ENCODE results near the gene SGCA.

- no peak for TF ChIP-seq CTCF (optimal IDR thresholded peaks at IDR 0.05 in 1 of 3, IDR thresholded peaks at IDR 0.05 in 1 of 3, conservative IDR thresholded peaks at IDR 0.05 in 1 of 3; ENCODE audit: extremely low read depth in 1 of 3, insufficient read depth in 2 of 3, low read length in 3 of 3)
- TF ChIP-seq EZH2 (IDR thresholded peaks at IDR 0.05; ENCODE audit: low read length) = no peak
Observed at GRCh38 chr17:50218771-50219315, 53.0 kb downstream of the SGCA start.

Measured in keratinocyte (primary cell).